MM.1S (cell line): ENCODE results near the gene TSPAN5.

Source experiments
- DNase-seq: peaks from one replicate; pipeline ENCODE4 v3.0.0-alpha.2; 2015
- H2AFZ ChIP-seq: fragments of 300-600 bp; sonication (generic); 2 replicates; pipeline ENCODE4 v1.6.0; 2016; ENCODE audit warnings: antibody characterized with exemption, low read length
- H3F3A ChIP-seq: fragments of 300-600 bp; sonication (generic); 2 replicates; pipeline ENCODE4 v1.6.1; 2016; ENCODE audit warnings: mild to moderate bottlenecking, antibody characterized with exemption, low read length, moderate library complexity, mixed read lengths; ENCODE audit not compliant: insufficient read depth
- H3K27ac ChIP-seq: fragments of 300-600 bp; sonication (generic); 2 replicates; pipeline ENCODE4 v1.5.1; 2016; ENCODE audit warnings: mild to moderate bottlenecking, low read length
- H3K27me3 ChIP-seq: fragments of 300-600 bp; sonication (generic); replicated peaks from 2 replicates; pipeline ENCODE4 v1.6.0; 2016; ENCODE audit warnings: low read length; ENCODE audit not compliant: insufficient read depth
- H3K36me3 ChIP-seq: fragments of 300-600 bp; sonication (generic); replicated peaks from 2 replicates; pipeline ENCODE4 v1.6.1; 2016; ENCODE audit warnings: mild to moderate bottlenecking, low read length, mixed read lengths; ENCODE audit not compliant: insufficient read depth
- H3K4me1 ChIP-seq: fragments of 300-600 bp; sonication (generic); 2 replicates; pipeline ENCODE4 v1.6.1; 2016; ENCODE audit warnings: low read length, mixed read lengths
- H3K4me2 ChIP-seq: fragments of 300-600 bp; sonication (generic); 2 replicates; pipeline ENCODE4 v1.6.0; 2016; ENCODE audit warnings: low read depth, low read length
- H3K4me3 ChIP-seq: fragments of 300-600 bp; sonication (generic); 2 replicates; pipeline ENCODE4 v1.5.1; 2016; ENCODE audit warnings: low read length, mixed read lengths
- H3K79me2 ChIP-seq: fragments of 300-600 bp; sonication (generic); 2 replicates; pipeline ENCODE4 v1.6.1; 2016; ENCODE audit warnings: mixed run types, low read length, mixed read lengths
- H3K9ac ChIP-seq: fragments of 300-600 bp; sonication (generic); 2 replicates; pipeline ENCODE4 v1.6.1; 2016; ENCODE audit warnings: low read length, mixed read lengths
- H3K9me2 ChIP-seq: fragments of 300-600 bp; sonication (generic); replicated peaks from 2 replicates; pipeline ENCODE4 v1.6.1; 2016; ENCODE audit warnings: mild to moderate bottlenecking, low read length, mixed read lengths; ENCODE audit not compliant: insufficient read depth
- H3K9me3 ChIP-seq: fragments of 300-600 bp; sonication (generic); replicated peaks from 2 replicates; pipeline ENCODE4 v1.6.1; 2016; ENCODE audit warnings: mild to moderate bottlenecking, low read length, mixed read lengths; ENCODE audit not compliant: insufficient read depth
- H4K20me1 ChIP-seq: fragments of 300-600 bp; sonication (generic); 2 replicates; pipeline ENCODE4 v1.6.1; 2016; ENCODE audit warnings: mild to moderate bottlenecking, low read length, moderate library complexity, mixed read lengths; ENCODE audit not compliant: insufficient read depth
- CTCF ChIP-seq: fragments of 300-600 bp; sonication (generic); IDR thresholded peaks from 2 replicates; pipeline ENCODE4 v1.5.1; 2016; ENCODE audit warnings: antibody characterized with exemption, low read length, mixed read lengths
- EZH2 ChIP-seq: fragments of 300-600 bp; sonication (generic); optimal IDR thresholded peaks from 2 replicates; pipeline ENCODE3; 2017; ENCODE audit warnings: low read depth, mild to moderate bottlenecking, antibody characterized with exemption, low read length, mixed read lengths
- EZH2phosphoT487 ChIP-seq: fragments of 300-600 bp; sonication (generic); IDR thresholded peaks from 2 replicates; pipeline ENCODE4 v1.6.1; 2018; ENCODE audit warnings: antibody characterized with exemption, low read length

The TSPAN5 gene

GRCh38 chr4:98448908-98449307, 209.5 kb downstream of the TSPAN5 start:
- H2AFZ ChIP-seq = no peak overlapping the region
- no peak overlapping the region for H3K4me2 ChIP-seq
- DNase-seq = peak; percentile 20
- H3K9ac ChIP-seq = no peak overlapping the region
- H3K36me3 ChIP-seq = no peaks in the 10 kb centered on the region
- H3K27me3 ChIP-seq = no peaks in the 10 kb centered on the region
- no peak overlapping the region for H3K4me3 ChIP-seq
- no peaks in the 10 kb centered on the region for H3K9me2 ChIP-seq
- no peaks in the 10 kb centered on the region for H3K4me1 ChIP-seq
- no peak overlapping the region for H3K27ac ChIP-seq
- no peaks in the 10 kb centered on the region for H3F3A ChIP-seq
- no peak for TF ChIP-seq EZH2phosphoT487
- TF ChIP-seq CTCF = no peak
- TF ChIP-seq EZH2 = no peak
- no peaks in the 10 kb centered on the region for H3K79me2 ChIP-seq
- no peaks in the 10 kb centered on the region for H3K9me3 ChIP-seq
- H4K20me1 ChIP-seq = no peaks in the 10 kb centered on the region

- H3K27me3 ChIP-seq = no peaks in the 10 kb centered on the region
- H3K27ac ChIP-seq = no peak overlapping the region
- H3K4me3 ChIP-seq = no peak overlapping the region
- TF ChIP-seq EZH2 (no peak), CTCF (no peak), EZH2phosphoT487 (no peak)
- no peak for DNase-seq
- H3K9ac ChIP-seq = no peak overlapping the region
- no peaks in the 10 kb centered on the region for H3F3A ChIP-seq
- no peaks in the 10 kb centered on the region for H3K9me2 ChIP-seq
- H3K4me1 ChIP-seq = no peaks in the 10 kb centered on the region
- H4K20me1 ChIP-seq = no peaks in the 10 kb centered on the region
- no peaks in the 10 kb centered on the region for H3K79me2 ChIP-seq
- H3K9me3 ChIP-seq = no peaks in the 10 kb centered on the region
- H3K36me3 ChIP-seq = no peaks in the 10 kb centered on the region
- H2AFZ ChIP-seq = no peak overlapping the region
- no peak overlapping the region for H3K4me2 ChIP-seq
Observed at GRCh38 chr4:98447648-98448047, 210.8 kb downstream of the TSPAN5 start.

- DNase-seq = peak; percentile 10
- Histone ChIP-seq H3K27ac (no peak overlapping the region), H4K20me1 (no peaks in the 10 kb centered on the region), H3K36me3 (0 out of 2 replicates have a peak, but pooled peaks cover 6% of the 10 kb centered on the region), H3K79me2 (no peaks in the 10 kb centered on the region), H3K4me1 (no peaks in the 10 kb centered on the region), H3K27me3 (no peaks in the 10 kb centered on the region), H3K4me2 (no peak overlapping the region), H2AFZ (no peak overlapping the region), H3K4me3 (no peak overlapping the region), H3K9me2 (no peaks in the 10 kb centered on the region), H3F3A (no peaks in the 10 kb centered on the region), H3K9ac (no peak overlapping the region), H3K9me3 (no peaks in the 10 kb centered on the region)
- TF ChIP-seq CTCF (no peak), EZH2 (no peak), EZH2phosphoT487 (no peak)
Observed at GRCh38 chr4:98446499-98447375, 211.7 kb downstream of the TSPAN5 start.
